PFSK-1 (cell line): Measurements from ENCODE around the gene TFRC.

Source experiments
- POLR2AphosphoS5 ChIP-seq: IDR thresholded peaks from 2 replicates; pipeline ENCODE4 v1.6.1; 2012; ENCODE audit warnings: low read depth, mild to moderate bottlenecking, control low read depth, low read length, moderate library complexity
- REST ChIP-seq, 2 experiments: IDR thresholded peaks; 2 replicates each; pipeline versions ENCODE4 v1.6.1 to v1.8.0; 2011 to 2012; ENCODE audit warnings: low read depth in 2 of 2, low read length in 2 of 2, control low read depth in 1 of 2, inconsistent platforms in 1 of 2, mild to moderate bottlenecking in 1 of 2, moderate library complexity in 1 of 2; ENCODE audit not compliant: insufficient read depth in 1 of 2
- SIN3A ChIP-seq: IDR thresholded peaks from 2 replicates; pipeline ENCODE4 v1.6.1; 2012; ENCODE audit warnings: mild to moderate bottlenecking, low read length, moderate library complexity, borderline replicate concordance; ENCODE audit not compliant: insufficient read depth
- TAF1 ChIP-seq: IDR thresholded peaks from 2 replicates; pipeline ENCODE4 v1.6.1; 2012; ENCODE audit warnings: low read length, control low read depth, borderline replicate concordance; ENCODE audit not compliant: insufficient read depth

- TF ChIP-seq REST (IDR thresholded peaks at IDR 0.05; ENCODE audit: insufficient read depth in 1 of 2, low read depth in 2 of 2, low read length in 2 of 2) (no peak), POLR2AphosphoS5 (no peak), TAF1 (no peak), SIN3A (no peak)
Observed at GRCh38 chr3:196039359-196039758, 42.5 kb downstream of the TFRC start.
